Fibroblast of villous mesenchyme (primary cell): ENCODE results near the gene FANCG. TPM values are rescaled to one million over a fixed set of nuclear protein-coding genes. Genes with fewer than 3 reads are reported as not detected.

Experiments used
- DNase-seq: peaks from one replicate; pipeline ENCODE4 v3.0.0-alpha.2; 2010; ENCODE audit warnings: low read depth
- H3K4me3 ChIP-seq: 2 replicates; pipeline ENCODE4 v1.5.1; 2011; ENCODE audit warnings: low read depth, mild to moderate bottlenecking, low read length
- small RNA-seq: library from RNA; depleted of rRNA; stranded (forward); fragments of <200 nt; gene quantifications from one replicate; pipeline ENCODE3, GENCODE V24; 2012
- total RNA-seq: library from RNA; depleted of rRNA; stranded (reverse); fragments of >200 nt; gene quantifications from 2 replicates; pipeline ENCODE4 v1.2.3, GENCODE V29; 2012
- TF ChIP-seq, protein P1 (sequence below): IDR thresholded peaks from 2 replicates; pipeline ENCODE4 v1.5.1; 2012; ENCODE audit warnings: low read depth, mild to moderate bottlenecking, low read length; ENCODE audit not compliant: insufficient read depth

The FANCG gene
- total RNA-seq, 1 donor = 23.7 TPM

DNA sequence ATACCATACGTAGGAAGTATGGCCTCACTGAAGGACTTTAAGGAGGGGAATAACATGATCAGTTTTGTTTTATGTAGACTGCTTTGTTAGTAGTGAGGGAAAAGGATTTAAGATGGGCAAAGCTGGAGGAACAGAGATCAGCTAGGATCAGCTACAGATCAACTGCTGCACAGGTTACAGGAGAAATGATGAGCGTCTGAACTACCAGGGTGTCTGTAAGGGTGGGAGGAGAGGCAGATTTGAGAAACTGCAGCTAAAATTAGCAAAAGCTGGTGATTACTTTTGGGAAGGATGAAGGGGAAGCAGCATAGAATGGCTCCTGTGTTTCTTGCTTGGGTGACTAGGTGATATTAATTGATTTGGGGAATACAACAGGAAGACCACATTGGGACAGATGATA is 46.6 kb downstream of the FANCG start:
- H3K4me3 ChIP-seq = no peak overlapping the region
- DNase-seq = no peak
- TF ChIP-seq, protein P1, sequence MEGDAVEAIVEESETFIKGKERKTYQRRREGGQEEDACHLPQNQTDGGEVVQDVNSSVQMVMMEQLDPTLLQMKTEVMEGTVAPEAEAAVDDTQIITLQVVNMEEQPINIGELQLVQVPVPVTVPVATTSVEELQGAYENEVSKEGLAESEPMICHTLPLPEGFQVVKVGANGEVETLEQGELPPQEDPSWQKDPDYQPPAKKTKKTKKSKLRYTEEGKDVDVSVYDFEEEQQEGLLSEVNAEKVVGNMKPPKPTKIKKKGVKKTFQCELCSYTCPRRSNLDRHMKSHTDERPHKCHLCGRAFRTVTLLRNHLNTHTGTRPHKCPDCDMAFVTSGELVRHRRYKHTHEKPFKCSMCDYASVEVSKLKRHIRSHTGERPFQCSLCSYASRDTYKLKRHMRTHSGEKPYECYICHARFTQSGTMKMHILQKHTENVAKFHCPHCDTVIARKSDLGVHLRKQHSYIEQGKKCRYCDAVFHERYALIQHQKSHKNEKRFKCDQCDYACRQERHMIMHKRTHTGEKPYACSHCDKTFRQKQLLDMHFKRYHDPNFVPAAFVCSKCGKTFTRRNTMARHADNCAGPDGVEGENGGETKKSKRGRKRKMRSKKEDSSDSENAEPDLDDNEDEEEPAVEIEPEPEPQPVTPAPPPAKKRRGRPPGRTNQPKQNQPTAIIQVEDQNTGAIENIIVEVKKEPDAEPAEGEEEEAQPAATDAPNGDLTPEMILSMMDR = no peak

DNA sequence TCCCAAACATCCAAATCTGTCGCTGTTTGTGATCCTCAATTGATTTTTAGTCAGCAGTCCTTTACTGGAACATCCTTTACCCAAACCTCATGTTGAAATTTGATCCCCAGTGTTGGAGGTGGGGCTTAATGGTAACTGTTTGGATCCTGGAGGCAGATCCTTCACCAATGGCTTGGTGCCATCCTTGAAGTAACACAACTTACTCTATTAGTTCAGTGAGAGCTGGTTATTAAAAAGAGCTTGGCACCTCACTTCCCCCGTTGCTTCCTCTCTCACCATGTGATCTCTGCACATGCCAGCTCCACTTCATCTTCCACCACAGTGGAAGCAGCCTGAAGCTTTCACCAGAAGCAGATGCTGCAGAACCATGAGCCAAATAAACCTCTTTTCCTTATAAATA is 49.9 kb downstream of the FANCG start:
- no peak for DNase-seq
- no peak overlapping the region for H3K4me3 ChIP-seq
- TF ChIP-seq, protein P1 = no peak

DNA sequence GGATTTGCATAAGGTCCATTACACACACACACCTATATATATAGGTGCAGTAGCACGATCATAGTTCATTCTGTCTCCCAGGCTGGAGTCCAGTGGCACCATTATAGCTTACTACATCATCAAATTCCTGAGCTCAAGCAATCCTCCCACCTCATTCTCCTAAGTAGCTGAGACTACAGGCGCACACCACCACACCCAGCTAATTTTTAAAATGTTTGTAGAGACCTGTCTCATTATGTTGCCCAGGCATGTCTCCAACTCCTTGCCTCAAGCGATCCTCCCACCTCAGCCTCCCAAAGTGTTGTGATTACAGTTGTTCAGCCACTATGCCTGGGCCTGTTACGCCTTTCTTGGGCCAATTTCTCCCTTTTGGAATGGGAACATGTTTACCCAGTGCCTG is 50.5 kb downstream of the FANCG start:
- no peak for DNase-seq
- TF ChIP-seq, protein P1 = no peak
- no peak overlapping the region for H3K4me3 ChIP-seq

DNA sequence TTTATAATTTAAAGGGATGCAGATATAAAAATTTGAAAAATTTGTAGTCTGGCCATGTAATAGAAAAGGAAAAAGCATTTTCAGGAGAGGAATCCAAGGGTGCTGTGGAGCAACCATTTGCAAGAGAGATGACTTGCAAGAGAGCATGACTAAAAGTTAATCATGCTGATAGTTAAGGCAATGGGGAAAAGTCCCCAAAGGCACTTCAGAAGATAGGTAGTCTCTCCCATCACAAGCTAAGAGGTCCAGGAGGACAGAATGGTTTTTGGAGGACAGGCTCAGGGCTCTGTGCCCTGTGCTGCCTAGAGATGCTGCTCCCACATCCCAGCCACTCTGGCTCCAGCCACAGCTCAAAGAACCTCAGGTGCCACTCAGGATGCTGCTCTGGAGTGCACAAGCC is 51.4 kb downstream of the FANCG start:
- TF ChIP-seq, protein P1 = no peak
- no peak overlapping the region for H3K4me3 ChIP-seq
- no peak for DNase-seq

- no peak overlapping the region for H3K4me3 ChIP-seq
- TF ChIP-seq, protein P1 = no peak
- peak; percentile 16 for DNase-seq
Measured at GRCh38 chr9:35027860-35028259, 51.9 kb downstream of the FANCG start.

DNA sequence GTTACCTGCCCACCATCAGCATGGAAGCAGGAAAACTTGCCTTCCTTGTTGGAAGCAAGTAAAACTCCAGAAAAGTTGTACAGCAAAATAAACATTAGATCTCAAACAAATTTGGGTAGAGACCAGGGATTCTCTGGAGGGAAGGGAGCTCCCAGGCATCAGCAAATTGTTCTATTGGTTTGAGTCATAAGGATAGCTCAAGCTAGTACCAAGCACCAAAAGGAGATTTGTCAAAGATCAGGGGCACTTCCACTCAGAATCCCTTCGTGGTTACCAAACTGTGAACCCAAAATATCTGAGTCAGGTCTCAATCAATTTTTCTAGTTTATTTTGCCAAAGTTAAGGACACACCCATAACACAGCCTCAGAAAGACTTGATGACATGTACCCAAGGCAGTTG is 52.4 kb downstream of the FANCG start:
- H3K4me3 ChIP-seq = no peak overlapping the region
- no peak for DNase-seq
- TF ChIP-seq, protein P1 = no peak

DNA sequence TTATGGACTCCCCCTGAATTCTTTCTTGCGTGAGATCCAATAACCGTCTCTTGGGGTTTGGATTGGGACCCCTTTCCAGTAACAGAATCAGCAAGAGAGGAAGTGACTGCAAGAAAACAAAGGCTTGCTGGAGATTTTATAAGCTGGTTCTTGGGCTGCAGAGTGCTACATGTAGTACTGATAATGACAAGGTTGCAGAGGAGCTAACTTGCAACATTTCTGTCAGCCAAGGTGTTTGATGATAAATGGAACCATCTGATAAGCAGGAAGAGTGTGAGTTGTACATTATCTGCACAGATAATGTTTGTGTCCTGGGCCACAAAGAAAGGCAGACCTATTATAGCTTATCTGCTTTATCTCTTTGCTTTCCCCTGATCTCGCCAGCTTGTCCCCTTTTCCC is 53.1 kb downstream of the FANCG start:
- H3K4me3 ChIP-seq = no peak overlapping the region
- TF ChIP-seq, protein P1 = no peak
- DNase-seq = peak; percentile 27

Small RNA genes lying within 50 kb of the gene (small RNA-seq; reads per million reads assigned to genes)
- gene RN7SL338P = not detected

Other genes starting within 250 kb of the FANCG start
- not detected in 2 replicates for gene PHF24, start 121.7 kb downstream of the FANCG start, total RNA-seq
- gene DNAJB5, start 90.2 kb downstream of the FANCG start, total RNA-seq = 16.1 and 18.1 TPM in 2 replicates
- 351 and 386 TPM in 2 replicates for gene VCP, start 7.3 kb downstream of the FANCG start, total RNA-seq
- 13.5 and 14.7 TPM in 2 replicates for gene PIGO, start 16.6 kb upstream of the FANCG start, total RNA-seq
- gene STOML2, start 23.2 kb upstream of the FANCG start, total RNA-seq = 169 and 193 TPM in 2 replicates
- gene ATOSB, start 35.9 kb upstream of the FANCG start, total RNA-seq = 21.2 and 21.3 TPM in 2 replicates
- gene UNC13B, start 82.1 kb upstream of the FANCG start, total RNA-seq = 17.4 and 23.7 TPM in 2 replicates